Measurements from ENCODE around the gene NINL. TPM values are rescaled to one million over a fixed set of nuclear protein-coding genes. Genes with fewer than 3 reads are reported as not detected.
"Not testable (repeated sequence)": the region's sequence is repeated elsewhere in the genome, so short reads cannot be mapped to it uniquely, and the experiment has no call there.

NINL gene
- total and polyA plus RNA-seq, 2 of the 4 experiments (the other 2 are of a cell fraction) = 3.0 to 10.4 TPM

- TF ChIP-seq RFX5 (IDR thresholded peaks at IDR 0.05; ENCODE audit: low read depth, low read length) = no peak
Measured at GRCh38 chr20:25476106-25477013, 109.0 kb downstream of the NINL start (continued).

GRCh38 chr20:25473297-25473696, 112.0 kb downstream of the NINL start:
- intact Hi-C loops (cut with micrococcal nuclease); H2BK20ac ChIP-seq (ENCODE audit: low read depth, low read length); dilution Hi-C loops (cut with HindIII; ENCODE audit: low sequenced_read_pairs, unreplicated experiment): not testable (repeated sequence)

More at GRCh38 chr20:25473297-25473696, 112.0 kb downstream of the NINL start:
- POLR2A ChIA-PET (ENCODE audit: unreplicated experiment); DNase-seq; in situ Hi-C loops (cut with MboI; ENCODE audit: low sequenced_read_pairs); CTCF ChIA-PET; H3K9me3 ChIP-seq (ENCODE audit: control insufficient read depth, insufficient read depth, low read length); H3K9ac ChIP-seq (ENCODE audit: low read depth, low read length); H2BK5ac ChIP-seq (ENCODE audit: low read depth, low read length, poor library complexity, severe bottlenecking); H4K8ac ChIP-seq (ENCODE audit: low read depth in 2 of 2, low read length in 2 of 2); H4K91ac ChIP-seq (ENCODE audit: insufficient read depth, low read depth, low read length); H3K4ac ChIP-seq (ENCODE audit: low read depth, low read length); H3K27me3 ChIP-seq (ENCODE audit: control insufficient read depth, insufficient read depth, low read length); H3K9me1 ChIP-seq (ENCODE audit: insufficient read depth, low read length); H2BK15ac ChIP-seq (ENCODE audit: low read depth, low read length); H2AFZ ChIP-seq (replicated peaks; ENCODE audit: low read length, poor library complexity); BruUV-seq (replicated peaks); H2BK120ac ChIP-seq (ENCODE audit: low read depth, low read length); H2AK5ac ChIP-seq (ENCODE audit: low read depth, low read length); H3K4me1 ChIP-seq (ENCODE audit: control insufficient read depth, insufficient read depth, low read length); H3K27ac ChIP-seq (ENCODE audit: insufficient read depth, low read length); H4K5ac ChIP-seq (ENCODE audit: low read depth, low read length); H3K18ac ChIP-seq (ENCODE audit: low read depth, low read length); H3K4me2 ChIP-seq (ENCODE audit: low read depth, low read length); H2AK9ac ChIP-seq (replicated peaks; ENCODE audit: low read depth, low read length, poor library complexity); H3K23ac ChIP-seq (ENCODE audit: low read depth, low read length); H3K56ac ChIP-seq (ENCODE audit: extremely low read depth, insufficient read depth, low read length); H3K14ac ChIP-seq (replicated peaks; ENCODE audit: low read depth, low read length); H3K4me3 ChIP-seq (ENCODE audit: insufficient read depth, low read depth, low read length); ATAC-seq (ENCODE audit: low read depth); H4K20me1 ChIP-seq (ENCODE audit: insufficient read depth, low read length): not testable (repeated sequence)
- Histone ChIP-seq H3K79me1 (ENCODE audit: low read depth in 1 of 2, low read length in 2 of 2) (peaks cover 4 to 13% of the 10 kb centered on the region in 2 experiments; a peak in 3 of 4 replicates), H3K36me3 (ENCODE audit: control insufficient read depth, insufficient read depth, low read length) (peaks cover 28% of the 10 kb centered on the region)
- no CpG with 5 or more reads among the region's 2 CpGs for WGBS, 2 experiments (ENCODE audit: extremely low coverage in 2 of 2, insufficient read length in 1 of 2)
